Eye (tissue), 1 donor: ENCODE data around the gene HAND1.

Source experiments
- DNase-seq: peaks from one replicate; pipeline ENCODE4 v3.0.0-alpha.2; 2015

The HAND1 gene

DNA sequence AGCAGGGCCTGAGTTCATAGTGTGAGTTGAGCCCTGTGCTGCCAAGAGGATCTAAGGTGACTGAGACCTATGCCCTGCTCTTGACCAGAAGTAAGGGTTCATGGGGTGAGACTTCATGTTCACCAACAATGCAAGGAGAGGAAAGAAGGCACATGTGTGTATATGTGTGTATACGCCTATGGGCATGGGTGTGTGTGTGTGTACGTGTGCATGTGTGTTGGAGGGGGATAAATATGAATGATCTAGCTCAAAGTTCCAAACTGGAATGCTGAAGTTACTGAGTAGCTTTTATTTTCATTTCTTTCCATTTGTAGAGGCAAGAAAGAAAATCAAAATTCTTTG is 25.6 kb upstream of the HAND1 start:
- DNase-seq, result no peak

DNA sequence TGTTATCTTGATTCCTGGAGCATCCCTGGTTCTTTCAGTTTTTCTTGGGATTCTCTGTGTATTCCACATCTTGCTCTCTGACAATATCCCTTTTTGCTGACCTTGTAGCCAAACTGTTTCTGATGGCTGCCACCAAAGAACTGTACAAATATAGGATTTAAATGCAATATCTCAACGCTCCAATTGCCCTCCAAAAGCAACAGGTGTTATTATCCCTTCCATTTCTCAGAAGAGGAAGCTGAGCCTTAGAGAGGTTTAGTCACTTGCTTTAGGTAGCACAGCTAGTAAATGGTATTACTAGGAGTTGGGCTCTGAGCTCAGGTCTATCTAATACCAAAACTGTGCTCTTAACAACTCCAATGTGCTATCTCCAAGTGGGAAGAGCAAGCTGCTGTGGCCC is 24.2 kb upstream of the HAND1 start:
- DNase-seq, result no peak

DNA sequence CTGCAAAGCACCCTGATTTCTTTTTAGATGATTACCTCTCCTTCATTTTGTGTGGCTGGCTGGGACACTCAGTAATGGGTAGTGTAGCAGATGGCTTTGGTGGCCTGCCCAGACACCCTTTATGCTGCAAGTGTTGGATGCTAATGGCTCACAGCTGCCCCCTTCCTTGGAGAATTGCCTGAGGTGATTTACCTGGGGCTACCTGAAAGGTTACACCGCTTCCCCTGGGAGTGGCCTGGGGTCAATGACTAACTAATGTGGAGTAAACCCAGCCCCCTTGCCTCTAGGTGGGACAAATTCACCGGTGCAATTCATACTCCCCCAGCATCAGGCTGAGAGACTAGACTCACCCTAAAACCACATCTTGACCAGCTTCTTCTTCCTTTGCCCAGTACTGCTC is 23.5 kb upstream of the HAND1 start:
- DNase-seq, result no peak

DNA sequence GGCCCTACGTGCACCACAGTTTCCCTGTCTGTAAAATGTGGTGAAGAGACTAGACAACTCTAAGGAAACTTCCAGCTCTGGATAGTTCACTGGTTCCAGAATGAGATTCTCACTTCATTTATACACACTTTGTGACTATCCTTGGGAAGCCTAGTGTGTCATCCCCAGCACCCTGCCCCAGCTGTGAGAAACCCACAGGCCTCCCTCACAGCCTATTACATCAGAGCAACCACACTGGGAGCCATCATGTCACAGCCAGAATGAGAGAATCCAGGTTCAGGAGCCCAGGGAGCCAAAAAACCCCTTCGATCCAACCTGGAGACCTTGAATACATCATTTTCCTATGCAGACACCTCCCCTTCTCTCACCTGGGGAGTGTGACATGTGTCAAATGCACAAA is 21.0 kb upstream of the HAND1 start:
- no peak for DNase-seq

DNA sequence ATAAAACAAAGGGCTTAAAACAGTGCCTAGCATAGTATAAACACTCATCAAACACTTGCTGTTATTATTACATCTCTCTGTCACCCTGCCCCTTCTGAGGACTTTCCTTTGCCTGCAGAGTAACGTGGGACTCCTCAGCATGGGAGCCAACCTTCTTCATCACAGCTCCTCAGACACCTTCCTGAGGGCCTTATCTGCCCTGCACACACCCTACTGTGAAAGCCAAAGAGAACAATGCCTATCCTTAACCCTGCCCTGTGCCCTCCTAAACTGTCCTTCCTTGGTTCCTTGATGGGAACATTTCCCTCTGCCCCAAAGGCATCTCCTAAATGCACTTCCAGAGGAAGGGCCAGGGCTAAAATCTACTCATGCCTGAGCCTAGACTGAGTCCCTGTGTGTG is 20.6 kb upstream of the HAND1 start:
- DNase-seq, result no peak

DNA sequence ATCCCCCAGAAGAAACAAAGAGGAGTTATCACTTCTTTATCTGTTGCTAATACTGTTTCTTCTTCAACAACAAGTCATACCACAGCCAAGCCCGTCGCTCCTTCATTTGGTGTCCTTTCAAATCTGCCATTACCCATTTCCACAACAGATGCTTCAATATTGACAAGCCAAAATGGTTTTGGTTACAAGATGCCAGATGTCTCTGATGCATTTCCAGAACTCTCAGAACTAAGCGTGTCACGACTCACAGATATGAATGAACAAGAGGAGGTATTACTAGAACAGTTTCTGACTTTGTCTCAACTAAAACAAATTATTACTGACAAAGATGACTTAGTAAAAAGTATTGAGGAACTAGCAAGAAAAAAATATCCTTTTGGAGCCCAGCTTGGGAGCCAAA is 16.0 kb upstream of the HAND1 start:
- DNase-seq, result no peak

DNA sequence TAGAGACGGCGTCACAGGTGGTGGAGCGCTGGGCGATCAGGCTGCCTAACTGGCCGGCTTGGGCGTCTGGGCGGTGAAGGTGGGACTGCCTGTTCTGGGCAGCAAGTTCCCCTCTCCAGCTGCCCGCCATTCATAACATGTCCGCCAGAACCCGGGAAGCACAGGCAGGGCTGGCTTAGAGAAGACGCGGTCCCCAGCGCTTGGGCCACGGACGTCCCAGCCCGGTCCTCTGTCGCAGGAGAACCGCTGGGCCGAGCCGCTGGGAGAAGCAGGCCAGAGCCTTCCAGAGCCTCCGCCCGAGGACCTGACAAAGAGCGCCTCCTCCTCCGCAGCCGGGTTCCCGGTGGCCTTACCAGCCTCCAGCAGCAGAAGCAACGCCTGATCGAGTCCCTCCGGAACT is 15.2 kb upstream of the HAND1 start:
- no peak for DNase-seq

DNA sequence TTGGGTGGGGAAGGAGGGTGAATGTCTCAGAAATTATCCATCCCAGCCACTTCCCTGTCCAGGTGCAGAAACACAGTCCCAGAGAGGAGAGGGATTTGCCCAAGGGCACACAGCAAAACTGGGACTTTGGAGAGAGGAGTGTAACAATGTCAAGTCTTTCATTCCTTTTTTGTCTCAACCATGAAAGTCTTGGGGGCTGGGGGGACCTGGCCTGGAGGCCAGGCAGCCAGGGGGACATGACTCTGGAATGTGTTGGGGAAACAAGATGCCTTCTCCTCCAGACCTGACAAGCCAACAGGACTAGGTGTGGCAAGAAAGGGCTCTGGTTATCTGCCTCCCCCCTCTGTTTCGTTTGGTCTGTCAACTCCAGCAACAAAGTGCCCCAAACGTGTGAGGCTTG is 13.9 kb upstream of the HAND1 start:
- no peak for DNase-seq

DNA sequence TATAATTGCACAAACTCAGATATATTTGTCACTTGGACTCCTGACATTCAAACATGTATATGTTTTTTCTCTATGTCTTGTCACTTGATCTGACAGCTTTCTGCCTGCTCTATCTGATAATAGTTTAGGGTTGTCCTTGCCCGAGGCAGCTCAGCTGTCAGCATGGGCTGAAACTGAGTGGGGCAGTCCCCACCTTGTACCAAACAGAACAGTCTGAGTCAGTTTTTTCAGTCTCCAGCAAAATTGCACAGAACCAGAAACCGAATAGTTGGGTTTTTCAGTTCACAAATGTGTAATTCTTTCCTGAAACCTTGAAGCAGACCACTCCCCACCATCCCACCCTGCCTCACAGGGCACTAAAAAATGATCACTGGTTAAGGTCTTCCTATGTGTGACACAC is 9.5 kb upstream of the HAND1 start:
- DNase-seq, result no peak

DNA sequence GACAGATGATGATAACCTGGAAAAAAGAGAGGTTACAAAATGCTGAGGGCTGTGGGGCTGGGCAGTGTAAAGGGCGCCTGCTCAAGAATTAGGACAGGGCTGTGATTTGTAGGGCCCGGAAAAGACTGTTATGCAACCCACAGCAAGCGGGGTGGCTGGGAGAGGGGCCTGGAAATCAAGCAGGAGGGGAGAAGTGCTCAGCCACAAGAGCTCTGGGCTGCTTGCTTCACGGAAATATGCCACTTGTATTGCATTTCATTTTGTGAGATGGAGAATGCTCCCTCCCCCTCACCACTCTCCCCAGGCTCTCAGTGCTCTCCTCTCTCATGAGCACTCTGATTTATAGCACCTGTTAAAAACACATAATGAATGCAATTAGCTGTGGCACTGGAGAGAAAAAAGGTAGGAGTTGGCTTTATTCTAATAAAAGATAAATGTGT is 8.4 kb upstream of the HAND1 start:
- DNase-seq, result no peak

DNA sequence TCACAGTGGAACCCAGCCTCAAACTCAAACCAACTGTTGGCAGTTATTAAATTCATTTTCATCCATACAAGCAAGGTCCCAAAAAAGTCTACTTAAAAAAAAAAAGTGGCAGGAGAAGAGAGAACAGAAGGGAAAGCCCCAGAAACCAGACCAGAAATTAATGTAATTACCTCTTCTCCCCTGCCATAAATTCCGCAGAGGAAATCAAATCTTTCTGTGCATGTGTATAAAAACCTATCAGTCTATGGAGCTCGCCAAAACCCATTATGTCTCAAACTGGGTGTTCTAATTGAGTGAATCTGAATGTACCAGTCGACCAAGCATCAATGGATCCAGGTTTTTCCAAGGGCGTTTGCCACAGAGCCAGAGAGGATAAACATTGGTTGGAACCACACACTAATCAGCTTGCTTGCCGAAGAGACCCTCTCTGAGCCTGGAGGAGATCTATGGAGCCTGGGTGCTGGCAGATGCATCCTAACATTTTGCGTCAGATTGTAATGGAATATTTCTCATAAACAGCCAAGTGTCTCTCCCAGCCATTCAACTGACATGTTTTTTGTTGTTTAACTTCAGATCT is 7.9 kb upstream of the HAND1 start:
- no peak for DNase-seq

DNA sequence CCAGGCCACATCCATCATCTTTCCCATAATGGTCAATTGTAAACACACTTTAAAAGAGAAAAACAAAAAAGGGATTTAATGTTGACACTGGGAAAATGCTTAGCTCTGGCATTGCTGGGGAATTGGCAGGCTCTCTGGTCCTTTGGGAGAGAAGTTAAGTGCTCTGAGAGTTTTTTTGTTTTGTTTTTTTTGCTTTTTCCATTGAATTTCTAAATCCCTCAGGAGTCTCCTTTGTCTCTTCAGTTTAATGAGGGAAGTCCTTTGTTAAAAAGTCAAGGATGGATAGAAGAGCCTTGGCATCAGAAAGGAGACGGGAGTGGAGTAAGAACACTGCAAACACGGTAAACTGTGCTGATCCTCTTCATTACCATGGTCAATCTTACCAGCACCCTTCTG is 7.1 kb upstream of the HAND1 start:
- DNase-seq, result peak; percentile 39

DNA sequence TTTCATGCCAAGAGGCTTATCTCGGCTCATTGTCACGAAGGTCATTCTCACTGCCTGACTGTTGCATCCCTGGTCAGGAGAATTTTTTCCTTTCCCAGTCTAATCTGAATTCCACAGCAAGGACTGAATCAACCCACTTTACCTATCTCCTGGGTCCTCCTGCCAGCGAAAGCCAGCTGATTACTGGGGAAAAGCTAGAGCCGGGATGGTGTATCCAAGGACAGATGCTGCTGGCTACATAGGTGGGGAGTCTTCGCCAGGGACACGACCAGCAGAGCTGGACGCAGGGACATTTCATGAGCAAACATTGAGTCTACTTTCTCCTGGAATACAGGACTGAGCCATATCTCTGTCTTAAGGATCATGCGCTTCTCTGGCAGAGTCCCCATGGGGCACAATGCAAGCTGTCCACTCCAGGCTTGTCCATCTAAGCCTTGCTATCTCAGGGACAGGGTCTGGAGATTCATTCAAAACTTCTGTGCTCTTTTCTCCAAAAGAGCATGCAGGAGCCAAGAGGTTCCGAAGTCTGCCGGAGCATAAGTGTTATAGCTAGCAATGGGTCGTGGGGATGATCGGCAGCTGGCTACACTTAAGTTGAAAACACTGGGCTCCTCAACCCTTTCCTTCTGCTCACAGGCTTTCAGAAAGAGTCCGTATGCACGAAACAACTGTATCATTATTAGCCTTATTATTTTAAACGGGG is 6.5 kb upstream of the HAND1 start:
- peak; percentile 55 for DNase-seq

DNA sequence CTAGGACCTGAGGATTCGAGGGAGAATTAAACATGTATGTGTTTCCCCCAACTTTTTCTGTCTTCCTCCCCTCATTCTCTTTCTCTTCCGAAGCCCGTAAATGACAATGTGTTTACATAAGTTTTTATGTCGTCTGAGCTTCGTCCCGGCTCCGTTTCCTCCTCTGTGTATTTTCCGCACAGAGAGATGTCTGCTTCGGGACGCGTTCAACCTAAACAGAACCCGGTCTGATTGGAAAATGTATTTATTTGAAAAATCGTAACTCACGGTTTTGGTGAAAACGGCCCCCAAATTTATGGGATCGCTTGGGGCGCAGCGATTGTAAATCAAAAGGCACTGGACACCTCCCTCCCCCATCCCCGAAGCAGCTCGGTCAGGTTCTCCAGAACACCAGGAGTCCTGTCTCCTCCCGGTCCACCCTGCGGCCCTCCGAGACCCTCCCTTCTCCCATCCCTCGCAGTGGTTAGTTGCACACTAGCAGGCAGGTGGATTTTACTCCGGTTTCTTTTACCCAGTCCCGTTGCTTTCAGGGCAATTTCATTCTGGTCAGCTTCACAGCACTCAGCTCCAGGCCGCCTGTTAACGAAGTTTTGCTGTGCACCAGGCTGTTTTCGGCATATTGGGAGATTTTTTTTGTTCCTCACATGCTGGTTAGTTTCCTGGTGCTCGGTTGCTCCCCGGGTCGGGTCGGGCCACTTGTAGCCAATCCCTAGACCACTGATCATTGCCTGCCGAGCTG is 5.8 kb upstream of the HAND1 start:
- peak; percentile 65 for DNase-seq

DNA sequence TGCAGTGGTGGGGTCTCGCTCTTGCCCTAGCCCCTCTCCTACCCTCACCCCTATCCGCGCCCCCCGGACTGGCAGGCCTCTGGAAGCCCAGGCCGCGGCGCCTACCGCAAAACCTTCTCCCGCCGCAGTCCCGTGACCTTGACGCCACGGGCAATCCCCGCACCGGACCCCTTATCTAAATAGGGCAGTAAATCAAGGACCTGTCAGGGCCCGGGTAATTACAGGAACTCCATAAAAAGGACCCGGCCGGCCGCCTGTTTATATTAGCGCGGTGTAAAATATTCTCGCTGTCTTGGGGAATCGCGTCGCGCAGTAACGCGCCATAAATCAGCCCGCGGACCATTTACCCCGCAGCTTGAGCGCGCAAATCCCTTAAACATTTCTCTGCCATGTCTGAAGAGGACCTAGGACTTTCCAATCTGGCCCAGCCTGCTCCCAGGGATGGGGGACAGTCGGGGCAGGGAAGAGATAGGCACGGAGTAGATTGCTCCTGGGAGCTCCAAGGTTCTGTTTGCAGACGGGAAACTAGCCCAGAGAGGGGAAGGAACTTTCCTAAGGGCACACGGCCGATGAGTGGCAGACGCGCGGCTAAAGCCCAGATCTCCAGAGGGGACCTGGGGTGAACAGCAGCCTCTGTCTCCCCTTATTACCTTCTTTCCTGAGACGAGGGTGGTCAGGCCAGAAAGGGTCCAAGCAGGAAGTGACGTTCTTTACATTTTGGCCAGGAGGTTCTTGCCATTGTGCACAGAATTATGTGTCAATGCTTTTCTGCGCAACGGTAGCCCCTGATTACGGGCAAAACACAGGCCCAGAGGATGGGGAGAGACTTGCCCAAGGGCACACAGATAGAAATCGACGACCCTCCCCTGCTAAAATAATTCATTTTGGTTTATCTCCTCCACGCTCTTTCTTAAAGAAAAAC is 4.8 kb upstream of the HAND1 start:
- DNase-seq, result peak; percentile 47

DNA sequence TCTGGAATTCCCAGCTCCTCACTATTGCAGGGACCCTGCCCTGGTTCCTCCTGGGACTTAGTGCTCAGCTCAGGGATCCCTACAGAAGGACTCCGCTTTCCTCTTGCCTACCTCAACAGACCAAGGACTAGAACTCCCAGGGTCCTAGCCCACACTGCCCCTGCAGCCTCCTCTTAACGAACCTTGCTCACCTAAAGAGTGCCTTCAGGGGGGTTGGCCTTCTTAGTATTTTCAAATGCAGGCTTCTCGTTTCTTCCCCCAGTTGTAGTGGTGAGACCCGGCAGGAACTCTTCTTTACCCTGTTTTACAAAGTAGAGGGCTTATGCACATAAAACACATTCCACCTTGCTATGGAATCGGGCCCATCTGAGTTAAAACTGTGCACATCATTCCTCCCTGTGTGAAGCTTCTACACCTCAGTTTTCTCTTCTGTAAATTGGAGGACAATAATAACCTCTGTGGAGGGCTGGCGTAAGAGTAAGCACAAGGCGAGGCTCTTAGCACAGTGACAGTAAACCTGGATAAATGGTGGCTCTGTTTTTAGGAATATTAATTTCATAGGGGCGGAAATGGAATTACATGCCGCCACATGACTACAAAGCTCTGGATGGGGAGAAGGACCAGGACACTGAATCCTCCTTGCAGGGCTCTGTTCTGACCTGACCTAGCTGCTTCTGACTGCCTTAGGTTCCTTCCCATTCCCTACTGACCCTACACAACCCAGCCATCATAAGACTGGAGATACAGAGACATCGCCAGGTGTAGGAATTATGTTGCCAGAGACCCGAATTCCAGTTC is 3.8 kb upstream of the HAND1 start:
- no peak for DNase-seq

DNA sequence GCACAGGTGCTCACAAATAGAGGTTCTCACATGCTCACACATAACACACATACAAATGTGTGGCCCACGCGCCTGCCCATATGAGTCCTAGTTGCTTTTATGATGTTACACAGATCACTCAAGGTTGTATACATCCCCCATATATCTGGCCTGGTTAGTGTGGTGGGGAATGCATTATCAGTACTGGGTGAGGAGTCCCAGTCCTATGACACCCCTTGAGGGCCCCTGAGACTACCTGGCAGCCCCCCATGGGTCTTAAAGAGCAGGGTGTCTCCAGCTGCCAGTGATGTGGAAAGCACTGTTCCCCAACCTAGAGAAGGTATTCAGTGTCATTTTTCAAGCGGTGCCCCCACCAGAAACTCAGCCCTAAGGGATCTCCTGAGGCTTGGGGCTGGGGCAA is 2.8 kb upstream of the HAND1 start:
- no peak for DNase-seq

DNA sequence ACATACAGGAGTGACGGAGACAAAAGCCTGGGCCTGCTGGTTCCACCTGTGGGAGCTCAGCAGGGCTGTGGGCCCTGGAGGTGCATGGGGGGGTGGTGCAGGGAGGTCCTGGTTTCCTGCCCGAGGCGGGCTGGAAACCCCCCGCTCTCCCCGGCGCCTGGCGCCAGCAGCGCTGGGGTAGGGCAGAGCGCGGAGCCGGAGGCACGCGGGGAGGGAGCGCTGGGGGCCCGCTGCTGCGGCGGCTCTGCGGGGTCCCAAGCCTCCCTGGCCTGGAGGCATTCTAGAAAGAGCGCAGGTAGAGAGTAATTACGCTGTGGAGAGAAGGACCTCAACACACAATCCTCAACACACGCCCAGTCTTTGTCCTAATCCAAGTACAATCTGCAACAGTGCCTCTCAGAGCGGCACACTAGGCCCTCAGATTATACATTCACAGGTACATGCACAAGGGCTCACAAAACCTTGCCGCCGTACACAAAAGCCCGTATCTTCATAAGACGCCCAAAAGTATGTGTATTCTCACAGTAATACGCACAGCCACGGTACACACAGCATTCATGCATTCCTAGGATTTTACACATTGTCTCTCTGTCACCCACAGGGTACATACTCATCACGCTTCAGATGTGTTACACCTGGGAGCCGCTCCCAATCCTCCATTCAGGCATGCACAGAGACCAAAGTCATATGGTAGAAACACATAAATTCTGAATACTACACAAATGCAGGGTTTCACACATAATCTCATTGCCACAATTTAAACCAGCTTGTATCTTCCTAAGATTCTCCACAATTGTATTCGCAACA is 2.1 kb upstream of the HAND1 start:
- peak; percentile 50 for DNase-seq

DNA sequence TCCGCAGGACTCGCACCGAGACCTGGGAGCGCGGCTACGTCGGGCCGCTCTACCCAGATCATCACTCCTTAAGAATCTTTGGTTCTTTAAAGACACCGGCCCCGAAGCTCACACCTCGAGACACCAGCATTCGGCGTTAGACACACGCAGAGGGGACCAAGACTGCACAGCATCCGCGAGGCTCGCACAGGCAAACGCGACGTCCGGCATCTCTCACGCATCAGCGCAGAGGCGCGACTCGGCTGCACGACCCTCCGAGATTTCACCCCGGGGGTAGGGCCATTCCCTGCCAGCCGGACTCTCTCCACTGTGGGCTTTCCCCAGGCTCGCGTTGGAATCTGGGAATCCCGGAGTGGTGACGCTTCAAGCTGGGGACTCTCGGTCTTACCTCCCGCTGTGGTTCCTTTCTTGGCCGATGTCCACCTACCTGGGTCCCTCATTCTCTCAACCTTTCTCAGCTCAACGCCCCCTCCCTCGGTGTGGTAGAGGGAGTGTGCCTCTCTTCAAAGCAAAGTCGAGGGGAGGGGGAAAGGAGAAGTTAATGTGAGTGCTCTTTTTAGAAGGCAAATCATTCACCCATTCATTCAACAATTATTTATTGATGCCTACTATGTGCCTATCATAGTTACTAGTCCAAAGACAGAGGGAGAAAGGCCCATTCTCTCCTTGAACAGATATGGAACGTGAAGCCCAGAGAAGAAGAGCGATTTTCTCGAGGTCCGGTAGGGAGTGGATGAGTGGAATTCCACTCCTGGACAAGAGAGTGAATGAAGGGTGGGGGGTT is 1.3 kb upstream of the HAND1 start:
- DNase-seq, result peak; percentile 69

DNA sequence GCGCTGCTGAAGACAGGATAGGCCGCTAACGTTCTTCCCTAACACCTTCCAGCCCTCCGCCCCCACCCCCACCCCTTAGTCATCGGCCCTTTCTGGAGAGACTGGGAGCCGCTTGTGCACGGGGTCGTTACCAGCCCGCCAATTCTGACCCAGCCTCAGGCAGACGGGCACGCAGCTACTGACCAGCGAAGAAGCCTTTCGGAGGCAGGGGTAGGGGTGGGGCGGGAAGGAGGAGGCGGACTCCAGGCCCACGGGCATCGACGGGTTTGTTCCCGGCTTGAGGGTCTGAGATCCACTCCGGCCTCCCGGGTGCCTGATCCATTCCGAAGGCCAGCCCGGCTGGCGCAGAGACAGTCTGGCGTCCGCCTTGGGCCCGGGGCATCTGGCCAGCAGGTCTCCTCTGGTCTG is 729 bp upstream of the HAND1 start:
- no peak for DNase-seq
